Liver (tissue), 9 donors: ENCODE results near the gene CDH4. TPM values are rescaled to one million over a fixed set of nuclear protein-coding genes. Genes with fewer than 3 reads are reported as not detected.
"Not testable (repeated sequence)": the region's sequence is repeated elsewhere in the genome, so short reads cannot be mapped to it uniquely, and the experiment has no call there.

ENCODE experiments used
- DNase-seq: peaks from one replicate; pipeline ENCODE4 v3.0.0-alpha.2; 2017; ENCODE audit warnings: low spot score
- H3K27ac ChIP-seq, 2 donors: one replicate each; pipeline ENCODE4 v1.7.0; 2013; ENCODE audit warnings: inconsistent platforms in 2 of 2, low read length in 2 of 2, control low read depth in 1 of 2, low read depth in 1 of 2, mild to moderate bottlenecking in 1 of 2
- H3K27me3 ChIP-seq, 4 donors: one replicate each; pipeline versions ENCODE4 v1.6.1 to v1.7.0; 2013; ENCODE audit warnings: low read length in 3 of 4, inconsistent platforms in 1 of 4, mild to moderate bottlenecking in 1 of 4, moderate library complexity in 1 of 4; ENCODE audit not compliant: control insufficient read depth in 4 of 4, insufficient read depth in 4 of 4
- H3K36me3 ChIP-seq, 4 donors: one replicate each; pipeline versions ENCODE4 v1.6.1 to v1.7.0; 2013; ENCODE audit warnings: low read length in 3 of 4, mild to moderate bottlenecking in 3 of 4, low read depth in 1 of 4, moderate library complexity in 1 of 4; ENCODE audit not compliant: control insufficient read depth in 4 of 4, insufficient read depth in 3 of 4
- H3K4me1 ChIP-seq, 4 donors: one replicate each; pipeline versions ENCODE4 v1.6.1 to v1.7.0; 2013; ENCODE audit warnings: low read length in 3 of 4, mild to moderate bottlenecking in 3 of 4, moderate library complexity in 1 of 4; ENCODE audit not compliant: control insufficient read depth in 4 of 4, insufficient read depth in 4 of 4
- H3K4me3 ChIP-seq, 3 donors: one replicate each; pipeline versions ENCODE4 v1.6.1 to v1.7.0; 2013; ENCODE audit warnings: low read length in 3 of 3, control low read depth in 1 of 3, low read depth in 1 of 3, mild to moderate bottlenecking in 1 of 3
- H3K9ac ChIP-seq, 2 donors: one replicate each; pipeline ENCODE4 v1.7.0; 2013; ENCODE audit warnings: low read length in 2 of 2, mild to moderate bottlenecking in 2 of 2, moderate library complexity in 2 of 2, control low read depth in 1 of 2, low read depth in 1 of 2
- H3K9me3 ChIP-seq, 4 donors: one replicate each; pipeline versions ENCODE4 v1.6.1 to v1.7.0; 2013; ENCODE audit warnings: low read length in 3 of 4; ENCODE audit not compliant: control insufficient read depth in 4 of 4
- EGR1 ChIP-seq, 2 donors: IDR thresholded peaks; 2 replicates each; pipeline ENCODE4 v1.6.1; 2016 to 2018; ENCODE audit warnings: antibody characterized with exemption in 2 of 2, low read depth in 2 of 2
- FOXA1 ChIP-seq: IDR thresholded peaks from 2 replicates; pipeline ENCODE4 v1.6.1; 2016; ENCODE audit warnings: antibody characterized with exemption
- FOXA2 ChIP-seq: IDR thresholded peaks from 2 replicates; pipeline ENCODE4 v1.6.1; 2016; ENCODE audit warnings: antibody characterized with exemption
- GABPA ChIP-seq, 2 donors: IDR thresholded peaks in 1 of 2; conservative IDR thresholded peaks in 1 of 2; 2 replicates each; pipeline ENCODE4 v1.6.1; 2016; ENCODE audit warnings: antibody characterized with exemption in 2 of 2, mild to moderate bottlenecking in 1 of 2, moderate library complexity in 1 of 2
- HNF4A ChIP-seq, 2 donors: conservative IDR thresholded peaks; 2 replicates each; pipeline ENCODE4 v1.6.1; 2016; ENCODE audit warnings: antibody characterized with exemption in 2 of 2, mild to moderate bottlenecking in 2 of 2
- HNF4G ChIP-seq: IDR thresholded peaks from 2 replicates; pipeline ENCODE4 v1.6.1; 2016; ENCODE audit warnings: antibody characterized with exemption
- JUND ChIP-seq, 2 donors: IDR thresholded peaks; 2 replicates each; pipeline ENCODE4 v1.6.1; 2016; ENCODE audit warnings: antibody characterized with exemption in 2 of 2
- NR2F2 ChIP-seq: IDR thresholded peaks from 2 replicates; pipeline ENCODE4 v1.6.1; 2016; ENCODE audit warnings: antibody characterized with exemption
- RAD21 ChIP-seq, 2 donors: IDR thresholded peaks; 2 replicates each; pipeline ENCODE4 v1.6.1; 2016; ENCODE audit warnings: antibody characterized with exemption in 2 of 2, mild to moderate bottlenecking in 2 of 2
- RXRA ChIP-seq, 2 donors: IDR thresholded peaks; 2 replicates each; pipeline ENCODE4 v1.6.1; 2017 to 2018; ENCODE audit warnings: antibody characterized with exemption in 2 of 2, mild to moderate bottlenecking in 1 of 2
- SP1 ChIP-seq: IDR thresholded peaks from 2 replicates; pipeline ENCODE4 v1.6.1; 2018; ENCODE audit warnings: antibody characterized with exemption, mild to moderate bottlenecking
- TAF1 ChIP-seq: conservative IDR thresholded peaks from 2 replicates; pipeline ENCODE4 v1.6.1; 2016; ENCODE audit warnings: antibody characterized with exemption, mild to moderate bottlenecking
- YY1 ChIP-seq: IDR thresholded peaks from 2 replicates; pipeline ENCODE4 v1.6.1; 2016; ENCODE audit warnings: antibody characterized with exemption, mild to moderate bottlenecking
- WGBS: extraction: QIAGEN DNeasy Blood & Tissue Kit; methylation state at CpG from one replicate; pipeline ENCODE4 v1.1.7; 2013; 5-methylcytosine and 5-hydroxymethylcytosine counted together
- polyA plus RNA-seq, 2 donors: library from polyadenylated mRNA; stranded (reverse) in 1 of 2; unstranded in 1 of 2; fragments of 200-250 nt in 1 of 2; fragments of >200 nt in 1 of 2; fragmentation: Nextera tagmentation in 1 of 2; extraction: Ambion mirVana in 1 of 2; gene quantifications; one replicate each; pipeline versions ENCODE4 v1.2.1 to v1.2.3, GENCODE V29; 2013 to 2015
- total RNA-seq, 2 donors: library from RNA; depleted of rRNA; stranded (reverse); fragments of >200 nt; gene quantifications; one replicate each; pipeline ENCODE4 v1.2.3, GENCODE V29; 2014
- TF ChIP-seq, protein P1 (sequence below): IDR thresholded peaks from 2 replicates; pipeline ENCODE4 v1.6.1; 2016; ENCODE audit warnings: antibody characterized with exemption
- TF ChIP-seq, protein P2 (sequence below): IDR thresholded peaks from 2 replicates; pipeline ENCODE4 v1.6.1; 2016; ENCODE audit warnings: antibody characterized with exemption
- TF ChIP-seq, protein P3 (sequence below): IDR thresholded peaks from 2 replicates; pipeline ENCODE4 v1.6.1; 2016; ENCODE audit warnings: antibody characterized with exemption
- TF ChIP-seq, protein P4 (sequence below): fragments of 150-350 bp; IDR thresholded peaks from 2 replicates; pipeline ENCODE4 v1.5.1; 2017; ENCODE audit warnings: improper control_type of control experiment, low read depth, low read length; ENCODE audit not compliant: missing input control
- TF ChIP-seq, protein P5 (sequence below): IDR thresholded peaks from 2 replicates; pipeline ENCODE4 v1.6.1; 2016; ENCODE audit warnings: antibody characterized with exemption, mild to moderate bottlenecking
- donor health status: healthy.
- donor health status: healthy.
- donor health status: healthy.
- donor health status: healthy.
- donor health status: healthy.

CDH4 gene
- total and polyA plus RNA-seq, 4 donors = 0.03 to 0.25 (median 0.19) TPM; not detected in 1

DNA sequence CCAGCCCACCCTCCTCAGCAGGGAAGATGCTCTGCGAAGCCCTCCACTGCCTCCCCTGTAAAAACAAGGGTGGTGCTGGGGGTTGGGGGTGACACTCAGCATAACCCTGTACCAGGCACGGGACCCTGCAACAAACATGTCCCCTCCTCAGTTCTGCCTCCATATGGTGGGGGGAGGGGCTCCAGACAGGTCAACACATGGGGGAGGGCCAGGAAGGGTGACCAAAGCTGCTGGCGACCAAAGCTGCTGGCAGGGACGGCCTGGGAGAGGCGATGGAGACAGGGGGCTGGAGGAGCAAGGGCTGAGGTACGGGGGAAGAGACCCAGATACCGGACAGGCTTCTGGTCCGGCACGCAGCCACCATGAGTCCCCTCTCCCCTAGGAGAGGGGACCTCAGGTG is 690.5 kb downstream of the CDH4 start:
- whole genome bisulfite sequencing = 83% methylated on average over 9 of the region's 9 CpGs

DNA sequence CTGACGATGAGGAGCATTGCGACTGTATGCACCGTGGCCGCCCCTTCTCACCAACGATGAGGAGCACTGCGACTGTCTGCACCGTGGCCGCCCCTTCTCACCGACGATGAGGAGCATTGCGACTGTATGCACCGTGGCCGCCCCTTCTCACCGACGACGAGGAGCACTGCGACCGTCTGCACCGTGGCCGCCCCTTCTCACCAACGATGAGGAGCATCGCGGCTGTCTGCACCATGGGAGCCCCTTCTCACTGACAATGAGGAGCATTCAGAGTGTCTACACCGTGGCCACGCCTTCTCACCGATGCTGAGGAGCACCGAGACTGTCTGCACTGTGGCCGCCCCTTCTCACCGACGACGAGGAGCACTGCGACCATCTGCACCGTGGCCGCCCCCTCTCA is 692.9 kb downstream of the CDH4 start:
- H3K9me3 ChIP-seq, H3K9ac ChIP-seq, H3K4me3 ChIP-seq, H3K4me1 ChIP-seq, DNase-seq, H3K27me3 ChIP-seq, H3K36me3 ChIP-seq, H3K27ac ChIP-seq: not testable (repeated sequence)
- 83% methylated on average over 13 of the region's 34 CpGs for WGBS

More for the DNA sequence above, 690.5 kb downstream of the CDH4 start:
- Histone ChIP-seq H3K36me3 (no peaks in the 10 kb centered on the region), H3K9ac (no peak overlapping the region), H3K27ac (no peak overlapping the region), H3K27me3 (no peaks in the 10 kb centered on the region), H3K9me3 (no peaks in the 10 kb centered on the region), H3K4me3 (no peak overlapping the region), H3K4me1 (no peaks in the 10 kb centered on the region)
- no peak for DNase-seq
- TF ChIP-seq, protein P1, sequence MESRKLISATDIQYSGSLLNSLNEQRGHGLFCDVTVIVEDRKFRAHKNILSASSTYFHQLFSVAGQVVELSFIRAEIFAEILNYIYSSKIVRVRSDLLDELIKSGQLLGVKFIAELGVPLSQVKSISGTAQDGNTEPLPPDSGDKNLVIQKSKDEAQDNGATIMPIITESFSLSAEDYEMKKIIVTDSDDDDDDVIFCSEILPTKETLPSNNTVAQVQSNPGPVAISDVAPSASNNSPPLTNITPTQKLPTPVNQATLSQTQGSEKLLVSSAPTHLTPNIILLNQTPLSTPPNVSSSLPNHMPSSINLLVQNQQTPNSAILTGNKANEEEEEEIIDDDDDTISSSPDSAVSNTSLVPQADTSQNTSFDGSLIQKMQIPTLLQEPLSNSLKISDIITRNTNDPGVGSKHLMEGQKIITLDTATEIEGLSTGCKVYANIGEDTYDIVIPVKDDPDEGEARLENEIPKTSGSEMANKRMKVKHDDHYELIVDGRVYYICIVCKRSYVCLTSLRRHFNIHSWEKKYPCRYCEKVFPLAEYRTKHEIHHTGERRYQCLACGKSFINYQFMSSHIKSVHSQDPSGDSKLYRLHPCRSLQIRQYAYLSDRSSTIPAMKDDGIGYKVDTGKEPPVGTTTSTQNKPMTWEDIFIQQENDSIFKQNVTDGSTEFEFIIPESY = no peak
- no peak for TF ChIP-seq RXRA (IDR thresholded peaks at IDR 0.05)
- no peak for TF ChIP-seq FOXA1
- no peak for TF ChIP-seq HNF4A (conservative IDR thresholded peaks at IDR 0.05)
- no peak for TF ChIP-seq GABPA (IDR thresholded peaks at IDR 0.05 in 1 of 2, conservative IDR thresholded peaks at IDR 0.05 in 1 of 2)
- TF ChIP-seq, protein P2, sequence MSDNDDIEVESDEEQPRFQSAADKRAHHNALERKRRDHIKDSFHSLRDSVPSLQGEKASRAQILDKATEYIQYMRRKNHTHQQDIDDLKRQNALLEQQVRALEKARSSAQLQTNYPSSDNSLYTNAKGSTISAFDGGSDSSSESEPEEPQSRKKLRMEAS = no peak
- TF ChIP-seq JUND (IDR thresholded peaks at IDR 0.05) = no peak
- TF ChIP-seq, protein P3, sequence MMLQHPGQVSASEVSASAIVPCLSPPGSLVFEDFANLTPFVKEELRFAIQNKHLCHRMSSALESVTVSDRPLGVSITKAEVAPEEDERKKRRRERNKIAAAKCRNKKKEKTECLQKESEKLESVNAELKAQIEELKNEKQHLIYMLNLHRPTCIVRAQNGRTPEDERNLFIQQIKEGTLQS = no peak
- TF ChIP-seq SP1 = no peak
- TF ChIP-seq YY1 = no peak
- TF ChIP-seq NR2F2 = no peak
- no peak for TF ChIP-seq EGR1 (IDR thresholded peaks at IDR 0.05; ENCODE audit: low read depth in 2 of 2)
- no peak for TF ChIP-seq TAF1
- no peak for TF ChIP-seq HNF4G
- TF ChIP-seq RAD21 (IDR thresholded peaks at IDR 0.05) = no peak
- TF ChIP-seq FOXA2 = no peak
- TF ChIP-seq, protein P4, sequence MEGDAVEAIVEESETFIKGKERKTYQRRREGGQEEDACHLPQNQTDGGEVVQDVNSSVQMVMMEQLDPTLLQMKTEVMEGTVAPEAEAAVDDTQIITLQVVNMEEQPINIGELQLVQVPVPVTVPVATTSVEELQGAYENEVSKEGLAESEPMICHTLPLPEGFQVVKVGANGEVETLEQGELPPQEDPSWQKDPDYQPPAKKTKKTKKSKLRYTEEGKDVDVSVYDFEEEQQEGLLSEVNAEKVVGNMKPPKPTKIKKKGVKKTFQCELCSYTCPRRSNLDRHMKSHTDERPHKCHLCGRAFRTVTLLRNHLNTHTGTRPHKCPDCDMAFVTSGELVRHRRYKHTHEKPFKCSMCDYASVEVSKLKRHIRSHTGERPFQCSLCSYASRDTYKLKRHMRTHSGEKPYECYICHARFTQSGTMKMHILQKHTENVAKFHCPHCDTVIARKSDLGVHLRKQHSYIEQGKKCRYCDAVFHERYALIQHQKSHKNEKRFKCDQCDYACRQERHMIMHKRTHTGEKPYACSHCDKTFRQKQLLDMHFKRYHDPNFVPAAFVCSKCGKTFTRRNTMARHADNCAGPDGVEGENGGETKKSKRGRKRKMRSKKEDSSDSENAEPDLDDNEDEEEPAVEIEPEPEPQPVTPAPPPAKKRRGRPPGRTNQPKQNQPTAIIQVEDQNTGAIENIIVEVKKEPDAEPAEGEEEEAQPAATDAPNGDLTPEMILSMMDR = no peak
- TF ChIP-seq, protein P5, sequence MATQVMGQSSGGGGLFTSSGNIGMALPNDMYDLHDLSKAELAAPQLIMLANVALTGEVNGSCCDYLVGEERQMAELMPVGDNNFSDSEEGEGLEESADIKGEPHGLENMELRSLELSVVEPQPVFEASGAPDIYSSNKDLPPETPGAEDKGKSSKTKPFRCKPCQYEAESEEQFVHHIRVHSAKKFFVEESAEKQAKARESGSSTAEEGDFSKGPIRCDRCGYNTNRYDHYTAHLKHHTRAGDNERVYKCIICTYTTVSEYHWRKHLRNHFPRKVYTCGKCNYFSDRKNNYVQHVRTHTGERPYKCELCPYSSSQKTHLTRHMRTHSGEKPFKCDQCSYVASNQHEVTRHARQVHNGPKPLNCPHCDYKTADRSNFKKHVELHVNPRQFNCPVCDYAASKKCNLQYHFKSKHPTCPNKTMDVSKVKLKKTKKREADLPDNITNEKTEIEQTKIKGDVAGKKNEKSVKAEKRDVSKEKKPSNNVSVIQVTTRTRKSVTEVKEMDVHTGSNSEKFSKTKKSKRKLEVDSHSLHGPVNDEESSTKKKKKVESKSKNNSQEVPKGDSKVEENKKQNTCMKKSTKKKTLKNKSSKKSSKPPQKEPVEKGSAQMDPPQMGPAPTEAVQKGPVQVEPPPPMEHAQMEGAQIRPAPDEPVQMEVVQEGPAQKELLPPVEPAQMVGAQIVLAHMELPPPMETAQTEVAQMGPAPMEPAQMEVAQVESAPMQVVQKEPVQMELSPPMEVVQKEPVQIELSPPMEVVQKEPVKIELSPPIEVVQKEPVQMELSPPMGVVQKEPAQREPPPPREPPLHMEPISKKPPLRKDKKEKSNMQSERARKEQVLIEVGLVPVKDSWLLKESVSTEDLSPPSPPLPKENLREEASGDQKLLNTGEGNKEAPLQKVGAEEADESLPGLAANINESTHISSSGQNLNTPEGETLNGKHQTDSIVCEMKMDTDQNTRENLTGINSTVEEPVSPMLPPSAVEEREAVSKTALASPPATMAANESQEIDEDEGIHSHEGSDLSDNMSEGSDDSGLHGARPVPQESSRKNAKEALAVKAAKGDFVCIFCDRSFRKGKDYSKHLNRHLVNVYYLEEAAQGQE = no peak

DNA sequence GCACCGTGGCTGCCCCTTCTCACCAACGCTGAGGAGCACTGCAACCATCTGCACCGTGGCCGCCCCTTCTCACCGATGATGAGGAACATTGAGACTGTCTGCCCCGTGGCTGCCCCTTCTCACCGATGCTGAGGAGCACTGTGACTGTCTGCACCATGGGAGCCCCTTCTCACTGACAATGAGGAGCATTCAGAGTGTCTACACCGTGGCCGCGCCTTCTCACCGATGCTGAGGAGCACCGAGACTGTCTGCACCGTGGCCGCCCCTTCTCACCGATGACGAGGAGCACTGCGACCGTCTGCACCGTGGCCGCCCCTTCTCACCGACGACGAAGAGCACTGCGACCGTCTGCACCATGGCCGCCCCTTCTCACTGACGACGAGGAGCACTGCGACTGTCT is 693.4 kb downstream of the CDH4 start:
- not testable (repeated sequence) for H3K9me3 ChIP-seq, H3K36me3 ChIP-seq, H3K4me3 ChIP-seq, H3K27me3 ChIP-seq, DNase-seq, H3K9ac ChIP-seq, H3K4me1 ChIP-seq, H3K27ac ChIP-seq
- 77% methylated on average over 18 of the region's 29 CpGs for WGBS

DNA sequence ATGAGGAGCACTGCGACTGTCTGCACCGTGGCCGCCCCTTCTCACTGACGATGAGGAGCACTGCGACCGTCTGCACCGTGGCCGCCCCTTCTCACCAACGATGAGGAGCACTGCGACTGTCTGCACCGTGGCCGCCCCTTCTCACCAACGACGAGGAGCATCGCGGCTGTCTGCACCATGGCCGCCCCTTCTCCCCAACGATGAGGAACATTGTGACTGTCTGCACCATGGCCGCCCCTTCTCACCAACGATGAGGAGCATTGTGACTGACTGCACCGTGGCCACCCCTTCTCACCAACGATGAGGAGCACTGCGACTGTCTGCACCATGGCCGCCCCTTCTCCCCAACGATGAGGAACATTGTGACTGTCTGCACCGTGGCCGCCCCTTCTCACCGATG is 696.0 kb downstream of the CDH4 start:
- H3K27me3 ChIP-seq, H3K9me3 ChIP-seq: not testable (repeated sequence)

More for the DNA sequence above, 696.0 kb downstream of the CDH4 start:
- H3K27ac ChIP-seq, H3K9ac ChIP-seq, H3K4me3 ChIP-seq, H3K36me3 ChIP-seq, DNase-seq, H3K4me1 ChIP-seq: not testable (repeated sequence)
- WGBS = 88% methylated on average over 28 of the region's 28 CpGs
